ENCODE results near the gene MAN2A2.

The MAN2A2 gene

DNA sequence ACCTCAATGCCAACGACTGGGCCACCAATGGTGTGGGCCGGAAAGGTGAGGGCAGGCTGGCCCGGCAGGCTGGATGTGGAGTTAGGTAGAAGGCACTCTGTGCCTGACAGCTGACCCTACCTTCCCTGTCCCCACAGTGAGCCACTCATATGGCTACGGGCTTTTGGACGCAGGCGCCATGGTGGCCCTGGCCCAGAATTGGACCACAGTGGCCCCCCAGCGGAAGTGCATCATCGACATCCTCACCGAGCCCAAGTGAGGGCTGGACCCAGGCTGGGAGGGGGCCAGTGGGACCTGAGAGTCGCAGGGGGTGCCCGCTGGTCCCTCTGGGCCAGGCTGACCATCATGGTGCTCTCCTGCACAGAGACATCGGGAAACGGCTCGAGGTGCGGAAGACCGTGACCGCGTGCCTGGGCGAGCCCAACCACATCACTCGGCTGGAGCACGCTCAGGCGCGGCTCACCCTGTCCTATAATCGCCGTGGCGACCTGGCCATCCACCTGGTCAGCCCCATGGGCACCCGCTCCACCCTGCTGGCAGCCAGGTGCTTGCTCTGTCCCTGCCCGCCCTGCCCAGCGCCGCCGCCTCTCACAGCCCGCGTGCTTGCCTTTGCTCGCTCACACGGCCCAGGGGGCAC lies 23.3 kb upstream of the MAN2A2 start:
- Histone ChIP-seq H3K14ac (ENCODE audit: low read length) (no peak overlapping the region), H3K18ac (ENCODE audit: low read length) (no peak overlapping the region), H3K79me1 (ENCODE audit: low read depth, low read length) (peaks cover 5% of the 10 kb centered on the region), H3K9me3 (replicated peaks in 1 of 2; ENCODE audit: control insufficient read depth in 2 of 2, insufficient read depth in 1 of 2, low read depth in 1 of 2, low read length in 2 of 2) (no peaks in the 10 kb centered on the region), H3K36me3 (replicated peaks in 1 of 2; ENCODE audit: control insufficient read depth in 2 of 2, insufficient read depth in 2 of 2, low read length in 2 of 2) (peaks cover 23 to 34% of the 10 kb centered on the region in 2 donors), H3K4me1 (ENCODE audit: control insufficient read depth in 2 of 2, insufficient read depth in 1 of 2, low read depth in 1 of 2, low read length in 2 of 2) (peaks cover 6 to 12% of the 10 kb centered on the region in 2 donors), H2AK5ac (ENCODE audit: low read depth, low read length) (no peak overlapping the region), H3K23ac (ENCODE audit: low read depth, low read length, poor library complexity) (no peak overlapping the region), H2BK120ac (ENCODE audit: low read depth, low read length) (no peak overlapping the region), H2BK5ac (ENCODE audit: low read length) (no peak overlapping the region), H2BK15ac (ENCODE audit: low read length) (no peak overlapping the region), H3K9ac (ENCODE audit: low read depth, low read length, poor library complexity) (no peak overlapping the region), H2BK12ac (ENCODE audit: low read length) (peak overlapping the region; percentile 60), H3K27ac (replicated peaks; ENCODE audit: low read length) (no peak overlapping the region), H4K8ac (ENCODE audit: low read depth, low read length) (no peak overlapping the region), H4K91ac (ENCODE audit: low read depth, low read length, poor library complexity) (no peak overlapping the region), H3K4ac (ENCODE audit: low read length) (peak overlapping the region; percentile 53), H3K27me3 (ENCODE audit: control insufficient read depth in 3 of 3, insufficient read depth in 3 of 3, low read depth in 1 of 3, low read length in 3 of 3) (no peaks in the 10 kb centered on the region), H3K4me3 (ENCODE audit: low read length in 2 of 2) (no peak overlapping the region), H3K4me2 (ENCODE audit: insufficient read depth, low read length, poor library complexity, severe bottlenecking) (no peak overlapping the region), H2AFZ (ENCODE audit: low read length) (no peak overlapping the region)
- WGBS, 2 donors (ENCODE audit: extremely low coverage in 2 of 2, insufficient read length in 2 of 2, insufficient replicate concordance in 1 of 2): no CpG with 5 or more reads among the region's 35 CpGs
- no peak for DNase-seq (ENCODE audit: low spot score)

DNA sequence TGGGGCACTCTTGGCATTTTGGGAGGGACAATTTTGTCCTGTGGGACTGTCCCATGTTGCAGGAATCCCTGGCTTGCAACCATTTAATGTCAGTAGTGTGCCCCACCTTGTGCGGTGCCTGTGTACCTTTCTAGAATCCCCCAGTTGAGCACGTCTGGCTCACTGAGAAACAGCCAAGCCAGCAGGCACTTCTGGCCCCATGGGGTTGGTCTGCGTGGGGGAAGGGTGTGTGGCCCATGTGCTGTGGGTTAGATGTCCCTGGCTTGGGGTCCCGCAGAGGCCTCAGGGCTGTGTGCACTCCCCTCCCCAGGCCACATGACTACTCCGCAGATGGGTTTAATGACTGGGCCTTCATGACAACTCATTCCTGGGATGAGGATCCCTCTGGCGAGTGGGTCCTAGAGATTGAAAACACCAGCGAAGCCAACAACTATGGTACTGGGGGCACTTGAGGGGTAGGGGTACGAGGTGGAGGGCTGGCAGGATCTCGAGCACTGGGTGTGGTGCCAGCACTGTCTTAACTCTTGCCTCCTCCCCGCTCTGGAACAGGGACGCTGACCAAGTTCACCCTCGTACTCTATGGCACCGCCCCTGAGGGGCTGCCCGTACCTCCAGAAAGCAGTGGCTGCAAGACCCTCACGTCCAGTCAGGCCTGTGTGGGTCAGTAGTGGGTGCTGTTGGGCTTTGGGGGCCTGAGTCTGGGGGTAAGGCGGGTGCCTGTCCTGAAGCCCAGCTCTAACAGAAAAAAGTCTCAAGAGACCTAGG lies 22.5 kb upstream of the MAN2A2 start:
- no peak overlapping the region for H3K9ac ChIP-seq (ENCODE audit: low read depth, low read length, poor library complexity)
- no peak overlapping the region for H2BK120ac ChIP-seq (ENCODE audit: low read depth, low read length)
- H3K14ac ChIP-seq (ENCODE audit: low read length): no peak overlapping the region
- WGBS, 2 donors (ENCODE audit: extremely low coverage in 2 of 2, insufficient read length in 2 of 2, insufficient replicate concordance in 1 of 2): no CpG with 5 or more reads among the region's 16 CpGs
- DNase-seq (ENCODE audit: low spot score): no peak
- no peak overlapping the region for H3K23ac ChIP-seq (ENCODE audit: low read depth, low read length, poor library complexity)
- H2BK12ac ChIP-seq (ENCODE audit: low read length): no peak overlapping the region
- no peak overlapping the region for H4K91ac ChIP-seq (ENCODE audit: low read depth, low read length, poor library complexity)
- H3K4me1 ChIP-seq (ENCODE audit: control insufficient read depth in 2 of 2, insufficient read depth in 1 of 2, low read depth in 1 of 2, low read length in 2 of 2): peaks cover 6 to 13% of the 10 kb centered on the region in 2 donors
- H3K18ac ChIP-seq (ENCODE audit: low read length): no peak overlapping the region
- no peaks in the 10 kb centered on the region for H3K9me3 ChIP-seq (replicated peaks in 1 of 2; ENCODE audit: control insufficient read depth in 2 of 2, insufficient read depth in 1 of 2, low read depth in 1 of 2, low read length in 2 of 2)
- H2BK5ac ChIP-seq (ENCODE audit: low read length): no peak overlapping the region
- H2AFZ ChIP-seq (ENCODE audit: low read length): no peak overlapping the region
- H3K4ac ChIP-seq (ENCODE audit: low read length): no peak overlapping the region
- H3K27me3 ChIP-seq (ENCODE audit: control insufficient read depth in 3 of 3, insufficient read depth in 3 of 3, low read depth in 1 of 3, low read length in 3 of 3): no peaks in the 10 kb centered on the region
- H3K4me3 ChIP-seq (ENCODE audit: low read length in 2 of 2): no peak overlapping the region
- H3K36me3 ChIP-seq (replicated peaks in 1 of 2; ENCODE audit: control insufficient read depth in 2 of 2, insufficient read depth in 2 of 2, low read length in 2 of 2): peaks cover 23 to 34% of the 10 kb centered on the region in 2 donors
- H3K79me1 ChIP-seq (ENCODE audit: low read depth, low read length): peaks cover 2% of the 10 kb centered on the region
- no peak overlapping the region for H2BK15ac ChIP-seq (ENCODE audit: low read length)
- no peak overlapping the region for H2AK5ac ChIP-seq (ENCODE audit: low read depth, low read length)
- no peak overlapping the region for H3K4me2 ChIP-seq (ENCODE audit: insufficient read depth, low read length, poor library complexity, severe bottlenecking)
- H3K27ac ChIP-seq (replicated peaks; ENCODE audit: low read length): no peak overlapping the region
- no peak overlapping the region for H4K8ac ChIP-seq (ENCODE audit: low read depth, low read length)

DNA sequence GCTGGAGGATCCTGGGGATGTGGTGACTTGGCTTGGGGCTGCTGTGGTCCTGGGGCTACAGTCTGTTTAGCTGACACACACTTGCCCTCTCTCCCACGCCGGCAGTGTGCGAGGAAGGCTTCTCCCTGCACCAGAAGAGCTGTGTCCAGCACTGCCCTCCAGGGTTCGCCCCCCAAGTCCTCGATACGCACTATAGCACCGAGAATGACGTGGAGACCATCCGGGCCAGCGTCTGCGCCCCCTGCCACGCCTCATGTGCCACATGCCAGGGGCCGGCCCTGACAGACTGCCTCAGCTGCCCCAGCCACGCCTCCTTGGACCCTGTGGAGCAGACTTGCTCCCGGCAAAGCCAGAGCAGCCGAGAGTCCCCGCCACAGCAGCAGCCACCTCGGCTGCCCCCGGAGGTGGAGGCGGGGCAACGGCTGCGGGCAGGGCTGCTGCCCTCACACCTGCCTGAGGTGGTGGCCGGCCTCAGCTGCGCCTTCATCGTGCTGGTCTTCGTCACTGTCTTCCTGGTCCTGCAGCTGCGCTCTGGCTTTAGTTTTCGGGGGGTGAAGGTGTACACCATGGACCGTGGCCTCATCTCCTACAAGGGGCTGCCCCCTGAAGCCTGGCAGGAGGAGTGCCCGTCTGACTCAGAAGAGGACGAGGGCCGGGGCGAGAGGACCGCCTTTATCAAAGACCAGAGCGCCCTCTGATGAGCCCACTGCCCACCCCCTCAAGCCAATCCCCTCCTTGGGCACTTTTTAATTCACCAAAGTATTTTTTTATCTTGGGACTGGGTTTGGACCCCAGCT lies 21.7 kb upstream of the MAN2A2 start:
- Histone ChIP-seq H2BK12ac (ENCODE audit: low read length) (no peak overlapping the region), H3K4me1 (ENCODE audit: control insufficient read depth in 2 of 2, insufficient read depth in 1 of 2, low read depth in 1 of 2, low read length in 2 of 2) (peaks cover 7 to 13% of the 10 kb centered on the region in 2 donors), H3K23ac (ENCODE audit: low read depth, low read length, poor library complexity) (no peak overlapping the region), H3K79me1 (ENCODE audit: low read depth, low read length) (peaks cover 2% of the 10 kb centered on the region), H4K91ac (ENCODE audit: low read depth, low read length, poor library complexity) (no peak overlapping the region), H3K27ac (replicated peaks; ENCODE audit: low read length) (no peak overlapping the region), H2BK5ac (ENCODE audit: low read length) (no peak overlapping the region), H3K27me3 (ENCODE audit: control insufficient read depth in 3 of 3, insufficient read depth in 3 of 3, low read depth in 1 of 3, low read length in 3 of 3) (no peaks in the 10 kb centered on the region), H2BK120ac (ENCODE audit: low read depth, low read length) (no peak overlapping the region), H3K14ac (ENCODE audit: low read length) (no peak overlapping the region), H3K9me3 (replicated peaks in 1 of 2; ENCODE audit: control insufficient read depth in 2 of 2, insufficient read depth in 1 of 2, low read depth in 1 of 2, low read length in 2 of 2) (no peaks in the 10 kb centered on the region), H3K9ac (ENCODE audit: low read depth, low read length, poor library complexity) (no peak overlapping the region), H3K4ac (ENCODE audit: low read length) (no peak overlapping the region), H4K8ac (ENCODE audit: low read depth, low read length) (no peak overlapping the region), H3K4me3 (ENCODE audit: low read length in 2 of 2) (no peak overlapping the region), H2AK5ac (ENCODE audit: low read depth, low read length) (no peak overlapping the region), H3K4me2 (ENCODE audit: insufficient read depth, low read length, poor library complexity, severe bottlenecking) (peak overlapping the region; percentile 0), H2AFZ (ENCODE audit: low read length) (no peak overlapping the region), H2BK15ac (ENCODE audit: low read length) (no peak overlapping the region), H3K18ac (ENCODE audit: low read length) (no peak overlapping the region), H3K36me3 (replicated peaks in 1 of 2; ENCODE audit: control insufficient read depth in 2 of 2, insufficient read depth in 2 of 2, low read length in 2 of 2) (peaks cover 22 to 34% of the 10 kb centered on the region in 2 donors)
- DNase-seq (ENCODE audit: low spot score): no peak
- WGBS, 2 donors (ENCODE audit: extremely low coverage in 2 of 2, insufficient read length in 2 of 2, insufficient replicate concordance in 1 of 2): no CpG with 5 or more reads among the region's 35 CpGs

All from neuronal stem cell (in vitro differentiated cells).